Fibroblast of lung (primary cell): ENCODE measurements around the gene KCND2.

Experiments used
- EZH2 ChIP-seq: IDR thresholded peaks from 2 replicates; pipeline ENCODE4 v1.5.1; 2012; ENCODE audit warnings: low read length, control low read depth, mild to moderate bottlenecking; ENCODE audit errors: missing control alignments
- TF ChIP-seq, protein P1 (sequence below), 2 donors: IDR thresholded peaks in 1 of 2; conservative IDR thresholded peaks in 1 of 2; 1 replicate in 1 of 2; 2 replicates in 1 of 2; pipeline ENCODE4 v1.5.1; 2011 to 2012; ENCODE audit warnings: low read length in 2 of 2, control low read depth in 1 of 2, inconsistent platforms in 1 of 2, low read depth in 1 of 2, mild to moderate bottlenecking in 1 of 2

DNA sequence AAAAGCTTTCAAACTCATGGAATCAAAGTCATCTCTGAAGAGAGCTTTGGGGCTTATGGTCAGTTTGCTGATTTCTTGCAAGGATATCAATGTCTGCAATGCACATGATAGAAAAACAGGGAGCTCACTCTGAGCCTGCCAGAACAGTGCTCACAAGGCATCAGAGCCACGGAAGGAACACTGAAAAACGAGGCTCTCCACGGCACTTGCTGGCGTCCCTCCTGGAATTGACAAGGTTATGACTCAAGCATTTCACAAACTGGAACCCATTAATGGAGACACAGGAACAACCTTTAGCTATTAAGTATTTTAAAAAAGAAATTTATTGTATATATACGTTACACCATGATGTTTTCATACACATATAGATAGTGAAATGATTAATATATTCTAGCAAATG lies 266.3 kb downstream of the KCND2 start:
- TF ChIP-seq, protein P1, sequence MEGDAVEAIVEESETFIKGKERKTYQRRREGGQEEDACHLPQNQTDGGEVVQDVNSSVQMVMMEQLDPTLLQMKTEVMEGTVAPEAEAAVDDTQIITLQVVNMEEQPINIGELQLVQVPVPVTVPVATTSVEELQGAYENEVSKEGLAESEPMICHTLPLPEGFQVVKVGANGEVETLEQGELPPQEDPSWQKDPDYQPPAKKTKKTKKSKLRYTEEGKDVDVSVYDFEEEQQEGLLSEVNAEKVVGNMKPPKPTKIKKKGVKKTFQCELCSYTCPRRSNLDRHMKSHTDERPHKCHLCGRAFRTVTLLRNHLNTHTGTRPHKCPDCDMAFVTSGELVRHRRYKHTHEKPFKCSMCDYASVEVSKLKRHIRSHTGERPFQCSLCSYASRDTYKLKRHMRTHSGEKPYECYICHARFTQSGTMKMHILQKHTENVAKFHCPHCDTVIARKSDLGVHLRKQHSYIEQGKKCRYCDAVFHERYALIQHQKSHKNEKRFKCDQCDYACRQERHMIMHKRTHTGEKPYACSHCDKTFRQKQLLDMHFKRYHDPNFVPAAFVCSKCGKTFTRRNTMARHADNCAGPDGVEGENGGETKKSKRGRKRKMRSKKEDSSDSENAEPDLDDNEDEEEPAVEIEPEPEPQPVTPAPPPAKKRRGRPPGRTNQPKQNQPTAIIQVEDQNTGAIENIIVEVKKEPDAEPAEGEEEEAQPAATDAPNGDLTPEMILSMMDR (conservative IDR thresholded peaks at IDR 0.05 in 1 of 2, IDR thresholded peaks at IDR 0.05 in 1 of 2; ENCODE audit: low read depth in 1 of 2, low read length in 2 of 2): no peak
- TF ChIP-seq EZH2: no peak
